ENCODE results near the gene STAT6. TPM values are rescaled to one million over a fixed set of nuclear protein-coding genes. Genes with fewer than 3 reads are reported as not detected.
A peak's percentile ranks its signal among the peaks of the same experiment; 100 is the strongest.

The STAT6 gene
- total RNA-seq: 151 to 167 TPM (median 160 TPM) in 3 replicates

- no peak for TF ChIP-seq CTCF (IDR thresholded peaks at IDR 0.05; ENCODE audit: unreplicated experiment)
- peak within 1 kb of the TSS; percentile 81 for H3K4me3 Mint-ChIP-seq
- peak in 1 of 2 experiments; percentile 68 for DNase-seq (ENCODE audit: low spot score in 2 of 2, unreplicated experiment in 2 of 2)
Measured at GRCh38 chr12:57111031-57111734, at the start of gene STAT6. Gene STAT6, minus strand, starts transcription at chr12:57111362. Its CDS starts 3,084 bp downstream, at chr12:57108278.

GRCh38 chr12:57160741-57161140 is 49.6 kb upstream of the STAT6 start:
- DNase-seq (ENCODE audit: low spot score in 2 of 2, unreplicated experiment in 2 of 2): no peak
- peak overlapping the region; percentile 28 for H3K27ac Mint-ChIP-seq
- peaks cover 61% of the 10 kb centered on the region for H3K36me3 Mint-ChIP-seq
- TF ChIP-seq CTCF (IDR thresholded peaks at IDR 0.05; ENCODE audit: unreplicated experiment): no peak
- H3K27me3 Mint-ChIP-seq (ENCODE audit: low read depth): no peaks in the 10 kb centered on the region
- no peaks in the 10 kb centered on the region for H3K4me1 Mint-ChIP-seq
- no peak overlapping the region for H3K4me3 Mint-ChIP-seq
- H3K9me3 Mint-ChIP-seq: no peaks in the 10 kb centered on the region

More at GRCh38 chr12:57111031-57111734, at the start of gene STAT6:
- H3K27ac Mint-ChIP-seq: peak within 1 kb of the TSS; percentile 97
- H3K27me3 Mint-ChIP-seq (ENCODE audit: low read depth): no peaks in the 10 kb centered on the region
- no peaks in the 10 kb centered on the region for H3K9me3 Mint-ChIP-seq
- H3K4me1 Mint-ChIP-seq: peaks cover 43% of the 10 kb centered on the region
- H3K36me3 Mint-ChIP-seq: peaks cover 12% of the 10 kb centered on the region

- Mint-ChIP-seq H3K4me3 (no peak overlapping the region), H3K36me3 (peaks cover 63% of the 10 kb centered on the region), H3K9me3 (no peaks in the 10 kb centered on the region), H3K27ac (peak overlapping the region; percentile 35), H3K4me1 (peaks cover 5% of the 10 kb centered on the region), H3K27me3 (ENCODE audit: low read depth) (no peaks in the 10 kb centered on the region)
- no peak for TF ChIP-seq CTCF (IDR thresholded peaks at IDR 0.05; ENCODE audit: unreplicated experiment)
- no peak for DNase-seq (ENCODE audit: low spot score in 2 of 2, unreplicated experiment in 2 of 2)
Measured at GRCh38 chr12:57160040-57160439, 48.9 kb upstream of the STAT6 start.

- no peaks in the 10 kb centered on the region for H3K9me3 Mint-ChIP-seq
- peaks cover 7% of the 10 kb centered on the region for H3K4me1 Mint-ChIP-seq
- H3K36me3 Mint-ChIP-seq: peaks cover 62% of the 10 kb centered on the region
- H3K27me3 Mint-ChIP-seq (ENCODE audit: low read depth): no peaks in the 10 kb centered on the region
- no peak overlapping the region for H3K27ac Mint-ChIP-seq
- no peak for TF ChIP-seq CTCF (IDR thresholded peaks at IDR 0.05; ENCODE audit: unreplicated experiment)
- no peak overlapping the region for H3K4me3 Mint-ChIP-seq
- DNase-seq (ENCODE audit: low spot score in 2 of 2, unreplicated experiment in 2 of 2): no peak
Measured at GRCh38 chr12:57159311-57159710, 48.1 kb upstream of the STAT6 start.

- no peak for DNase-seq (ENCODE audit: low spot score in 2 of 2, unreplicated experiment in 2 of 2)
- Mint-ChIP-seq H3K4me3 (no peak overlapping the region), H3K4me1 (peaks cover 7% of the 10 kb centered on the region), H3K36me3 (peaks cover 63% of the 10 kb centered on the region), H3K9me3 (no peaks in the 10 kb centered on the region), H3K27me3 (ENCODE audit: low read depth) (no peaks in the 10 kb centered on the region), H3K27ac (no peak overlapping the region)
- TF ChIP-seq CTCF (IDR thresholded peaks at IDR 0.05; ENCODE audit: unreplicated experiment): no peak
Measured at GRCh38 chr12:57158665-57159064, 47.5 kb upstream of the STAT6 start.

Data from mesothelial cell of epicardium (in vitro differentiated cells).